ENCODE measurements around the gene BRF1. TPM values are rescaled to one million over a fixed set of nuclear protein-coding genes. Genes with fewer than 3 reads are reported as not detected.

BRF1 gene
- total and polyA plus RNA-seq, 2 of the 13 experiments (the other 11 are each of a cell fraction or from before 2014, with no cell fraction given) = 5.1 to 11.0 TPM

- H3K9ac ChIP-seq (ENCODE audit: insufficient read depth, low read depth, low read length) = no peak overlapping the region
- POLR2A ChIA-PET = no interaction called here
- 80% methylated on average over 2 of the region's 4 CpGs for WGBS (ENCODE audit: low lambda C conversion rate)
- FAIRE-seq (no peak), ATAC-seq (no peak), DNase-seq (ENCODE audit: low spot score) (no peak)
- H3K4me2 ChIP-seq (ENCODE audit: low read depth, low read length) = no peak overlapping the region
- no peak overlapping the region for H3K27ac ChIP-seq (ENCODE audit: extremely low read length, insufficient read depth, low read length)
- intact Hi-C loops (cut with micrococcal nuclease; ENCODE audit: unreplicated experiment) = no loop called here
- H3K79me2 ChIP-seq (ENCODE audit: insufficient read depth, low read length) = no peaks in the 10 kb centered on the region
- no peaks in the 10 kb centered on the region for H3K9me3 ChIP-seq (ENCODE audit: low read length)
- no peaks in the 10 kb centered on the region for H3K4me1 ChIP-seq (ENCODE audit: insufficient read depth, low read length)
- CTCF ChIA-PET (ENCODE audit: low intra/inter-chr PET ratio, low total read pairs) = no interaction called here
- H3K36me3 ChIP-seq (replicated peaks in 1 of 2; ENCODE audit: control insufficient read depth in 1 of 2, insufficient read depth in 2 of 2, low read length in 2 of 2) = peaks cover 10 to 23% of the 10 kb centered on the region in 2 experiments
- TF ChIP-seq, protein P1, sequence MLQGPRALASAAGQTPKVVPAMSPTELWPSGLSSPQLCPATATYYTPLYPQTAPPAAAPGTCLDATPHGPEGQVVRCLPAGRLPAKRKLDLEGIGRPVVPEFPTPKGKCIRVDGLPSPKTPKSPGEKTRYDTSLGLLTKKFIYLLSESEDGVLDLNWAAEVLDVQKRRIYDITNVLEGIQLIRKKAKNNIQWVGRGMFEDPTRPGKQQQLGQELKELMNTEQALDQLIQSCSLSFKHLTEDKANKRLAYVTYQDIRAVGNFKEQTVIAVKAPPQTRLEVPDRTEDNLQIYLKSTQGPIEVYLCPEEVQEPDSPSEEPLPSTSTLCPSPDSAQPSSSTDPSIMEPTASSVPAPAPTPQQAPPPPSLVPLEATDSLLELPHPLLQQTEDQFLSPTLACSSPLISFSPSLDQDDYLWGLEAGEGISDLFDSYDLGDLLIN (CRISPR knock-in tag; IDR thresholded peaks at IDR 0.05; ENCODE audit: borderline replicate concordance) = no peak
- TF ChIP-seq THAP11 (CRISPR knock-in tag; IDR thresholded peaks at IDR 0.05) (no peak), TOPORS (CRISPR knock-in tag; IDR thresholded peaks at IDR 0.05) (no peak), ZNF7 (CRISPR knock-in tag; IDR thresholded peaks at IDR 0.05) (no peak), SMARCE1 (IDR thresholded peaks at IDR 0.05; ENCODE audit: borderline replicate concordance) (no peak), ZNF124 (CRISPR knock-in tag; IDR thresholded peaks at IDR 0.05) (no peak), ZNF674 (CRISPR knock-in tag; IDR thresholded peaks at IDR 0.05; ENCODE audit: low read depth) (no peak), HMGA1 (CRISPR knock-in tag; conservative IDR thresholded peaks at IDR 0.05) (no peak), NCOR1 (IDR thresholded peaks at IDR 0.05; ENCODE audit: borderline replicate concordance, low read length) (no peak), KLF9 (CRISPR knock-in tag; IDR thresholded peaks at IDR 0.05; ENCODE audit: low read depth) (no peak), CC2D1A (CRISPR knock-in tag; IDR thresholded peaks at IDR 0.05) (no peak)
- no peak overlapping the region for H2AFZ ChIP-seq (ENCODE audit: low read length)
- no TSS peak for BruUV-seq (replicated peaks)
- H4K20me1 ChIP-seq (ENCODE audit: insufficient read depth, low read length) = no peaks in the 10 kb centered on the region
- in situ Hi-C loops (cut with HindIII; ENCODE audit: extremely low pct_ligation_motif_present, low pct_unique_long_range_greater_than_20kb) = no loop called here
- H3K4me3 ChIP-seq (replicated peaks in 1 of 3; ENCODE audit: insufficient read depth in 1 of 3, low read depth in 2 of 3, low read length in 3 of 3) = no peak overlapping the region
- no peaks in the 10 kb centered on the region; a peak in 1 of 5 replicates for H3K27me3 ChIP-seq (ENCODE audit: control insufficient read depth in 1 of 2, insufficient read depth in 2 of 2, low read length in 2 of 2)
Measured at GRCh38 chr14:105250986-105251385, 49.8 kb downstream of the BRF1 start.

Measured in HepG2 (cell line).